Fibroblast of upper back skin (primary cell): Measurements from ENCODE around the gene SOSTDC1.

ENCODE experiments used
- DNase-seq: peaks from one replicate; pipeline ENCODE4 v3.0.0-alpha.2; 2013

Gene SOSTDC1

DNA sequence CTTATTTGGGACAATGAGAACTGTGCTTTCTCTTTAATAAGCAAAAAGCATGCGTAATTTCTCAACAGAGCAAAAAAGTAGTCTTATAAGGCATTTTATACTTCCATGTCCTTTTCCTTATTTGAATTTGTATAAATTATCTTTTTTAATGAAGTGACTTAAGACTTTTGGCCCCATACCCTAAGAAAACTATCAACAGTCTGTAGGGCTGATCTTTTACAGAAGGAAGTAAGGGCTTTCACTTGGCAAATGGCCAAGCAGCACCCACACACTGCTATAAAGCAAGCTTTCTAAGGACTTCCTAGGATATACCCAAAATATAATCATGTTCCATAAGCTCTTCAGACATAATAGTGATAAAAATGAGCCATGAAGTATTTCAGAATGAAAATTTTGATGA, 47.6 kb downstream of the SOSTDC1 start:
- DNase-seq = no peak

GRCh38 chr7:16416289-16417282, 49.0 kb downstream of the SOSTDC1 start:
- peak; percentile 53 for DNase-seq

GRCh38 chr7:16412274-16413254, 53.0 kb downstream of the SOSTDC1 start:
- DNase-seq = peak; percentile 17
